GM18870 (cell line): ENCODE results near the gene NAALAD2.
"Not testable (repeated sequence)": the region's sequence is repeated elsewhere in the genome, so short reads cannot be mapped to it uniquely, and the experiment has no call there.

ENCODE experiments used
- ATAC-seq: cut with Tn5 transposase; IDR thresholded peaks from one replicate; pipeline ENCODE4 v1.9.1; 2021; ENCODE audit warnings: moderate library complexity; ENCODE audit not compliant: unreplicated experiment

The NAALAD2 gene

DNA sequence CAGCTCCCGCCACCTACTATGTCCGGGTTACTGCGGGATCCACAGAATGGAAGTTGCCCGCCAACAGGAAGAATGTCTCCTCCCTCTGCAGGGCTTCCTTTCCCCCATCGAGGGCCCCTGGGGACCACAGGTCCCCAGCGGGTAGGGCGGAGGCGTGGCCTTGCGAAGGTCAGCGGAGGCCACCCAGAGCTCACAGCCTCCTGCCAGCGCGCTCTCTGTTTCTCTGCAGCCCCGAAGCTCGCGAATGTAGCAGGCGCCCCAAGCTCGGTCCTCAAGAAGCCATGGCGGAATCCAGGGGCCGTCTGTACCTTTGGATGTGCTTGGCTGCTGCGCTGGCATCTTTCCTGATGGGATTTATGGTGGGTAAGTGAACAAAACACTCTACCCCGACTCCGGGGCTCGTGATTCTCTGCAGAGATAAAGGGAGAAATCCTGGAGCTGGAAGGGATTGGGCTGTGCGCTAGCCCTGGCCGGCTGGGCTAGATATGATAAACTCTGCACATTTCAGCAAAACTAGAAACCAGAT lies at the start of gene NAALAD2:
Gene NAALAD2 (plus strand): TSS at position 186 of the 526 bp plus-strand sequence. CDS start 96 bp downstream, at position 282.
- ATAC-seq, result peak; percentile 38

DNA sequence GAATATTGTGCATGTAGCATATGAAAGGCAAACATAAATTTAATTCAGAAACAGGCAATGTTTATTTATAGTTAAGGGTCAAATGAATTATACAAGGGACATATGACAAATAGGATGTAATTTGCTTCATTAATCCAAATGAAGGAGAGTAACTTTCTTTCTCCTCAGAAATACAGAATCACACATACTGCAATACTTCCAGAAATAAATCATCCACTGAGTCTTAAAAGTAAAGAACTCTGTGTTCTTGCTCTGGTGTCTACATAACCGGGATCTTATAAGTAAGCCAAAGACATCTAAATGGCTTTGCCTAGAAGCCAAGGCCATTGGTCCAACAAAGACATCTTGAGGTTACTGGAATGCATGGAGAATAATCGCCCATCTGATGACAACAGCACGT lies 48.8 kb upstream of the NAALAD2 start, which contains the start of gene UBTFL1:
Gene UBTFL1 (plus strand): TSS at position 301 of the 400 bp plus-strand sequence. CDS start 0 bp downstream, at position 301.
- ATAC-seq, result not testable (repeated sequence)

DNA sequence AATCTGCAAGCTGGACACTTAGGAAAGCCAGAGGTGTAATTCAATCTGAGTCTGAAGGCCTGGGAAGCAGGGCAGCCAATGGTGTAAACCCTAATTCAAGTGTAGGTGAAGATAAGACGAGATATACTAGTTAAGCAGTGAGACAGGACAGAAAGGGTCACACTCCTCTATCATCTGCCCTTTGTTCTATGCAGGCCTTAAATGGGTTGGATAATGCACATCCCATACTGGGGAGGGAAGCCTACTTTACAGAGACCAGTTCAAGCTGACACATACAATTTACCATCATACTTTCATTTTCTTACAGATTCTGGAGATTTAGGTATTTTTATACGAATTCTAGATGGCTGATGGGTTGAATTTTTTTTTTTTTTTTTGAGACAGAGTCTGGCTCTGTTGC lies 45.7 kb upstream of the NAALAD2 start:
- not testable (repeated sequence) for ATAC-seq

DNA sequence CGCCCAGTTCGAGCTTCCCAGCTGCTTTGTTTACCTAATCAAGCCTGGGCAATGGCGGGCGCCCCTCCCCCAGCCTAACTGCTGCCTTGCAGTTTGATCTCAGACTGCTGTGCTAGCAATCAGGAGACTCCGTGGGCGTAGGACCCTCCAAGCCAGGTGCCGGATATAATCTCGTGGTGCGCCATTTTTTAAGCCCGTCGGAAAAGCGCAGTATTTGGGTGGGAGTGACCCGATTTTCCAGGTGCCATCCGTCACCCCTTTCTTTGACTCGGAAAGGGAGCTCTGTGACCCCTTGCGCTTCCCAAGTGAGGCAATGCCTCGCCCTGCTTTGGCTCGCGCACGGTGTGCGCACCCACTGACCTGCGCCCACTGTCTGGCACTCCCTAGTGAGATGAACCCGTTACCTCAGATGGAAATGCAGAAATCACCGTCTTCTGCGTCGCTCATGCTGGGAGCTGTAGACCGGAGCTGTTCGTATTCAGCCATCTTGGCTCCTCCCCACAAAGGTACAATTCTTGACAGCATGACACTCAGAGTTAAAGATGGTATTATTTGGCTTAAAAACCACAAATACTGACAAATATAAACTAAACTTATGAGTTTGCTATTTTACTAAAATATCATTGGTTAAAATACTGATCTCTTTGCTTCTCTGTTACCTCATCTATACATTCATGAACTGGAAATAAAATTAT lies 39.1 kb upstream of the NAALAD2 start:
- not testable (repeated sequence) for ATAC-seq

DNA sequence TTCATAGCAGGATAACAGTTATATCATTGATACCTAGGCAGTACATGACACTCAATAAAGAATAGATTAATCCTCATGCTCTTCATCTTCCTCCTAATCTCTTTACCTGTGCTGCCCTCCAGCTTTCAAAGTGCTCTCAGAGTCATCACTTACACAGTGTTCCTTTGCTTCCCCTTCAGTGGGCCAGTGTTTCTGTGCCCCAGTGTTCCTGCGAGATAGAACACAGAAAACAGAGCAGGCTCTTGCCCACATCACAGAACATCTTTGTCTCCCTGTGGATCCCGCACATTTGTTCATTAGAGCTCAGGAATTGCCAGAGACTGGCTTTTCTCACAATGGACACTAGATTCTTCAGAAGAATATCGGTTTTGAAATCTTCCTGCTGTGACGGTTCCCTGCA lies 36.2 kb upstream of the NAALAD2 start:
- not testable (repeated sequence) for ATAC-seq

DNA sequence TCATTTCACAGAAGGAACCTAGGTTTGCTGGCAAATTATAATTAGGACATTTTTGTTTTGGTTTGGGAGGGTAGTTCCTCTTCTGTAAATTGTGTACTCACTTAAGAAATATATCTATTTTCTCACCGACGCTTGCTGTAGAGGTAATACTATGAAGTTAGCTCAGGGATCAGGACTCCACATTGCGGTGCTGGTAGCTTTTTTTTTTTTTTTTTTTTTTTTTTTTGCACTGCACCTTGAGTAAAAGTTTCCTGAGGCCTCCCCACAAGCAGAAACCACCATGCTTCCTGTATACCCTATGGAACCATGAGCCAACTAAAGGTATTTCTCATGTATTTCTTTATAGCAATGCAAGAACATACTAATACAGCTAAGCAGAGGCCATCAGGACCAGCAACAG lies 34.0 kb upstream of the NAALAD2 start:
- no peak for ATAC-seq

DNA sequence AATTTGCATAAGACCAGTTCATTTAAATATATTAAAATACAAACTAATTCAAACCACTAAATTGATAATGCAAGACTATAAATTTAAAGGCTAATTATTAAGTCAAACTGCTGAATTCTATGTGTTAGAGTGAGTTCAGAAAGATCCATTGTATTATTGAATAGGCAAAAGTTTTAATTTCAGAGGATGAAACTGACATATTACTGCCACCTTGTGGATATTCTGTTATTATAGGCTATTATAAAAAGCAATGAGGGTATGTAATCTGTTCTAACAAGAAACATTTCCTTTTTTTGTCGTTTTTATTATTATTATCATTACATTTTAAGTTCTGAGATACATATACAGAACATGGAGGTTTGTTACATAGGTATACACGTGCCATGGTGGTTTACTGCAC lies 20.9 kb upstream of the NAALAD2 start:
- ATAC-seq, result no peak

DNA sequence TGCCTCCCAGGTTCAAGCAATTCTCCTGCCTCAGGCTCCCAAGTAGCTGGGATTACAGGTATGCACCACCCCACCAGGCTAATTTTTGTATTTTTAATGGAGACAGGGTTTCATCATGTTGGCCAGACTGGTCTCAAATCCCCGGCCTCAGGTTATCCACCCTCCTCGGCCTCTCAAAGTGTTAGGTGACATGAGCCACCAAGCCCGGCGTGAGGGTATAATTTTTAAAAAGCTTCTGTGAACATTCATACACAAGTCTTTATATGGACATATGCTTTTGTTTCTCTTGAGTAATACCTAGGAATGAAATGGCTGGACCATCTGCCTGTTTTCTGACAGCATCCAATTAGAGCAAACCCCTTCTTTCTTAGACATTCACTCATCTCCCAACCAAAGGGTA lies 14.3 kb upstream of the NAALAD2 start:
- ATAC-seq, result no peak

DNA sequence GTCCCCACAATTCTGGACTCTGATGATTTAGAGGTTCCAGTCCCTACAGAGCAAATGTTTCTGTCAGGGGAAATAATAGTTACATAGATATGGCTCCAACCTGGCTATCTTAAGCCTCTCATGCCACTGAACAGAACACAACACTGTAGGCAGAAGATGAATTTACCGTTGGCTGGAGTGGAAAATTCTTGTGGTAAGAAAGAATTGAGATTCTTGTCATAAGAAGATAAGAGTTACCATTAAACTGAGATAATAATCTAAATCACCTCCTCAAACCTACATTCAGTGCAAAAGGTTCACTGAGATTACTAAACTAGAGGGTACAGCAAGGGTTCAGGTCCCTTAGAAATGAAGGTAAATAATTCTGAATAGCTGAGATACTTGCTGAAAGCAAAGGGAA lies 10.1 kb upstream of the NAALAD2 start:
- ATAC-seq, result no peak

DNA sequence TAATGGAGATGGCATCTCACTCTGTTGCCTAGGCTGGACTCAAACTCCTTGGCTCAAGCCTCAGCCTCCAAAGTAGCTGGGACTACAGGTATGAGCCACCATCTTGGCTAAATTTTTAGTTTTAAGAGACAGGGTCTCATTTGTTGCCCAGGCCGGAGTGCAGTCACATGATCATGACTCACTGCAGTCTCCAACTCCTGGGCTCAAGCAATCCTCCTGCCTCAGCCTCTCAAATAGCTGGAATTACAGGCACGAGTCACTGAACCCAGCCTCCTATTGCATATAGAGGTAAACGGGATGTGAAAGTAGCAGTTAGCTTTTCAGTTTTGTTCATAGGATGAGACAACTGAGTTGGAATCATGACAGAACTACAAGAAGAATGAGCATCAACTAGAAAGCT lies 9.5 kb upstream of the NAALAD2 start:
- ATAC-seq, result no peak

DNA sequence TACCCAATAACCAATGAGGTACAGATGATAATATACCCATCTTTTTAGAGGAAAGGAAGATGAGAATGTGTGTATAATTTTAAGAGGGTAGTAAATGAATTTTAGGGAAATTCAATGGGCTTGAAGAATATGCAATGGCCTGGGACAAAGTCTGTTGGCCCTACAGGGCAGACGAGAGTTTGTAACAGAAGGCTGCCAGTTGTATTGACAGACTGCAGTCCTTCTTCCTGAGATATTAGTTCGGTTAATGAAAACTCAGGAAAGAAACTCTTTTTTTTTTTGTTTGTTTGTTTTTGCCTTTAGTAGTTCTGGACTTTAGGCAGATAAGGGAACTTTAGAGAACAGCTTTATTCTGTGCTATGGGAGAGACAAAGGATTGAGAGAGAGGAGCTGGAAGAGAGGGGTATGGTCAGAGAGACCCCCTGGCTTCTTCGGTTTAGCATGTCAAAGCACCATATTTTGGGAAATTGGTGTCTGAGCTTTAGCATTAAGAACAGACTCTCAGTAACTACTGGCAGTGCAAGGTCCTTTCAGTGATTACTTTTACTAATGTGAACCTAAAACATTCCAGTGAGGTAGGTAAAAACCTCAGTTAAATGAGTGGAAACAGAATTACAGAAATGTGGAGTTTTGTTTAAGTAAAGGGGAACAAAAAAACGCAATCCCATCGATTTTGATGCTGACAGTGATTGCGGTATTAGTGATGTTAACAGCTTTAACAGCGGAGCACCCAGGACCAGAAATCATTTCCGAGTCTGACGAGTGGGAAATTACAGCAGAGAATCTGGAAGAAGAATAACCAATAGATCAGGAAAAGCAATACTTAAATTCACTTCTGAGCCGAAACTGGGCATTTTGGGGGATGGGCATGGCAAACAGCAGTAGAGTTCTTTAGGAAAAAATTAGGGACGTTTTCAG lies 644 bp upstream of the NAALAD2 start:
- ATAC-seq, result no peak

DNA sequence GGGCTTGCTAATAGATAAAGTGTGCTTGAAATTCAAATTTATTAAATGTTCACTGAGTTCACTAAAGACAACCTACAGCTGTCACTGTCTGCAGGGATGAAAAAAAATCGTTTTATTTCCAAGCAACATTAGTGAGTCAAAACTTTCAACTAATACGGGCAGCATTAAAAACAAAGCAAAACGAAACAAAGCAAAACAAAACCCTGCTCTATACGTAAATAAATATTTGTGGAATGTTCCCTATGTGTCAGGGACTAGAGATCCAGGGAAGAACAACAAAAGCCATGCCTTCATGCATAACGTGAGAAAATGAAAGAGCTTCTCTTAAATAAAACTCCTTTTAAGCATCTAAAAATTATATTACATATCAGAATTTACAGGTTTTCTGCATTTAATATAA lies 553 bp downstream of the NAALAD2 start:
- no peak for ATAC-seq

DNA sequence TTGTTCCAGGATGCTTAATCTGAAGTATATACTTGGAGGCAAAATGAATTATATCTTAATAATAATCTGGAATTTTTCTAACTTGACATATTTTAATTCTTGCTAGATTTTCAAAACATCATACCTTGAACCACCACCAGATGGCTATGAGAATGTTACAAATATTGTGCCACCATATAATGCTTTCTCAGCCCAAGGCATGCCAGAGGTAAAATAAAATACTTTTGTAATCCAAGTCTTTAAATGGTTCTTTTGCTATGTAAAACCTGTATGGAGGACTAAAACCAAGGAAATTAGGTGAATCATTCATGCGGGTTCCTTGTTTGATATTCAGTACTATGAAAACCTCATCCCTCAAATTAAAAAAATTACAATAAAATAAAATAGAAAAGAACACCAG lies 14.4 kb downstream of the NAALAD2 start:
- no peak for ATAC-seq

DNA sequence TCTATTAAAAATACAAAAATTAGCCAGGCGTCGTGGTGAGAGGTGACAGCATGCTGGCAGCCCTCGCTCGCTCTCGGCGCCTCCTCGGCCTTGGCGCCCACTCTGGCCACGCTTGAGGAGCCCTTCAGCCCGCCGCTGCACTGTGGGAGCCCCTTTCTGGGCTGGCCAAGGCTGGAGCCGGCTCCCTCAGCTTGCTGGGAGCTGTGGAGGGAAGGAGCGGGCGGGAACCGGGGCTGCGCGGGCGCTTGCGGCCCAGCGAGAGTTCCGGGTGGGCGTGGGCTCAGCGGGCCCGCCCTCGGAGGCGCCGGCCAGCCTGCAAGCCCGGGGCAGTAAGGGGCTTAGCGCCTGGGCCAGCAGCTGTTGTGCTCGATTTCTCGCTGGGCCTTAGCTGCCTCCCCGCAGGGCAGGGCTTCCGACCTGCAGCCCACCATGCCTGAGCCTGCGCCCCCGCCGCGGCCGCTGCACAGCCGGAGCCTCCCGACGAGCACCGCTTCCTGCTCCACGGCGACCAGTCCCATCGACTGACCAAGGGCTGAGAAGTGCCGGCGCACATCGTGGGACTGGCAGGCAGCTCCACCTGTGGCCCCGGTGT lies 32.6 kb downstream of the NAALAD2 start:
- not testable (repeated sequence) for ATAC-seq

DNA sequence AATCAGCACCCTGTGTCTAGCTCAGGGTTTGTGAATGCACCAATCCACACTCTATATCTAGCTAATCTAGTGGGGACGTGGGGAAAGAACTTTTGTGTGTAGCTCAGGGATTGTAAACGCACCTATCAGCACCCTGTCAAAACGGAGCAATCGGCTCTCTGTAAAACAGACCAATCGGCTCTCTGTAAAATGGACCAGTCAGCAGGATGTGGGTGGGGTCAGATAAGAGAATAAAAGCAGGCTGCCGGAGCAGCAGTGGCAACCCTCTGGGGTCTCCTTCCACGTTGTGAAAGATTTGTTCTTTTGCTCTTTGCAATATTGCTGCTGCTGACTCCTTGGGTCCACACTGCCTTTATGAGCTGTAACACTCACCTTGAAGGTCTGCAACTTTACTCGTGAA lies 33.2 kb downstream of the NAALAD2 start:
- ATAC-seq, result not testable (repeated sequence)

DNA sequence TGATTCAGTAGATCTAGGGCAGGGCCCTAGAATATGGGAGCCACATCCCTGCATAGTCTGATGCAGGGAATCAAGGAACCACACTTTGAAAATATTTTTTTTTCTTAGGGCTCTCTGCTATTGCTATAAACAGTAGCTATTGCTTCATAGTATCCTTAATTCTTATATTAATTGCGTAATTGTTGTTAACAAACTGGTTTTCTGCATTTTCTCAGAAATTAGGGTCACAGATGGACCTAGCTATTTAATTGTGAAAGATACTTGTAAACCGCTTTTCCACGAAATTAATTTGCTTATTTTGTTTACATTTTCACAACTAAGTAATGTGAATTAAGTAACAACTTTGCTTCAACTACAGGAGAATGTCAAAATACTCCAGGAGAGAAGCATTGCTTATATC lies 34.1 kb downstream of the NAALAD2 start:
- ATAC-seq, result no peak

DNA sequence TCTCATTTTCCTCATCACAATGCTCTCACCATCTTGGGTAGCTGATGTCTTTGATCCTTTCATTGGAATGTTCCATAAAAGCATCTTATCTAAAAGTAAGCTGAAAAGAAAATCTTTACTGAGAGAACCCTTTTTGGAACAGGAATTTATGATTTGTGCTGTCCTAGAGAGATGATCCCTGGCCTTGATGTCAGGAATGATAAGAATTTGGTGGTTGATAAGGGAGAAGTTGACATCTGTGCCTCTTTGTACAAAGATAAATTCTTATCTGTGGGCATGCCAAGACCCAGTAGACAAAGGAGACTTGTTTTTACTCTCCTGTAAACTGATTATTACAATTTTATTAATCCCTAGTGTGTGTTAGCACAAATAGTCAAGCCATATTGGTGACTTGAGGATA lies 36.9 kb downstream of the NAALAD2 start:
- ATAC-seq, result no peak

DNA sequence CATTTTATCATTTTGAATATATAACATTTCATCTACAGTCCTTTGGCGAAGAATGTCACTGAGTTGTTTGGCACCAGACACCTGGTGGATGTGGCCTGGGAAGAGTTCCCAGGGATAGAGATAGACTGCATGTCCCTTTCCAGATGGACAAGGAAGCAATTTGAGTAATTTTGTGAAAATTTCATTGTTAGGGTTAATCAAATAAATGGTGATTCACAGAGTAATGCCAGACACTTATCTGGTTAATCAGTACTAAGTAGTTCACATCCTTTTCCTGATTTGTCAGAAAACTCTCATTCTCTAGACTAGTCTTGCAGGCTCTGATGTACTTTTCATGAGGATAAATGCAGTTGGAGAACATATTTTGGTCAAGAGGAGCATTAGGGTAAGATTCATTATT lies 41.6 kb downstream of the NAALAD2 start:
- ATAC-seq, result no peak

DNA sequence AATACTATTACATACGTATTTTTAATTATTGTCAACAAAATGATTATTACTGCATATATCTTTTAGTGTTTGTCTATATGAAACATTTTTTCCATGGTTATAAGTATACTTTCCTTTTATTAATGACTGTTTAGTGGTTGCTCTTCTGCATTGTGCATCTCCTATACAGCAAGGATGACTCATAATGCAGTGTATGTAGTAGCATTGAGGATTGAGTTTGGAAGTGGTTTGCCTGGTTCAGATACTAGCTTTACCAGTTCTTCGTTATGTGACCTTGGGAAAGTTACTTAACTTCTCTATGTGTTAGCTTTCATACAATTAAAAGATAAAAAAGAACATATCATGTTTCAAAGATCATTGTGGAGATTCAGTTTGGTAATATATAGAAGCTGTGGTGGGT lies 44.3 kb downstream of the NAALAD2 start:
- ATAC-seq, result no peak

DNA sequence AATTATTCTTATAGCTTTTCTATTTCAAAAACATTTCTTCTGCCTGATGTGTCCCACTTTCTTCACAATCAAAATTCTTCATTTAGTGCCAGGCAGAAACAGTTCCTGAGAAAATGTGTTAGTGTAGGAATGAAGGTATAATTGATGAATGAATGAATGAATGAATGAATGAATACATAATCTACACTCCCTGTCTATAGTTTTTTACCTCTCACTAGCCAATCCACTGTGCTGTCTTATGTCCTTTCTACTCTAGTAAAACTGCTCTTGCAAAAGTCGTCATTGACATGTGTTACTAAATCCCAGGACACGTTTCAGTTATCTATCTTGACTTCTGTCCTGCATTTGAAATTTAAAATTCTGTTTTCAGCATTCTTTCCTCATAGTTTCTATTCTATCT lies 45.5 kb downstream of the NAALAD2 start:
- ATAC-seq, result no peak

DNA sequence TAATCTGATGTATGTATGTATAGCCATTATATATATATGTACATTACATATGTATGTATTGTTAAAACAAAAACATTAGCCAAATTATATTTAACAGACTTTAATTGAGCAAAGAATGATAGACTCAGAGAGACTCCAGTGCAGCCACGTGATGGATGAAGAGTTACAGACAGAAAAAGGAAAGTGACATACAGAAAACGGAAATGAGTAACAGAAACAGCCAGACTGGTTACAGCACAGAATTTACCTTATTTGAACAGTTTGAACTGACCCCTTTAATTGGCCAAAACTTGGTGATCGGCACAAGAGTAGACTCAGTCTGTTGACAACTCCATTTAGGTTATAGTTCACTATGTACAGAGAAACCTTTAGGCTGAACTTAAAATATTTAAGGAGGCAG lies 53.4 kb downstream of the NAALAD2 start:
- no peak for ATAC-seq
